NCI-H1417 (cell line): ENCODE data around the gene GNAO1.

Experiments
- DNase-seq, 3 experiments: peaks; one replicate each; lab custom pipeline; 2025; lab: John Stamatoyannopoulos, UW

Gene GNAO1

DNA sequence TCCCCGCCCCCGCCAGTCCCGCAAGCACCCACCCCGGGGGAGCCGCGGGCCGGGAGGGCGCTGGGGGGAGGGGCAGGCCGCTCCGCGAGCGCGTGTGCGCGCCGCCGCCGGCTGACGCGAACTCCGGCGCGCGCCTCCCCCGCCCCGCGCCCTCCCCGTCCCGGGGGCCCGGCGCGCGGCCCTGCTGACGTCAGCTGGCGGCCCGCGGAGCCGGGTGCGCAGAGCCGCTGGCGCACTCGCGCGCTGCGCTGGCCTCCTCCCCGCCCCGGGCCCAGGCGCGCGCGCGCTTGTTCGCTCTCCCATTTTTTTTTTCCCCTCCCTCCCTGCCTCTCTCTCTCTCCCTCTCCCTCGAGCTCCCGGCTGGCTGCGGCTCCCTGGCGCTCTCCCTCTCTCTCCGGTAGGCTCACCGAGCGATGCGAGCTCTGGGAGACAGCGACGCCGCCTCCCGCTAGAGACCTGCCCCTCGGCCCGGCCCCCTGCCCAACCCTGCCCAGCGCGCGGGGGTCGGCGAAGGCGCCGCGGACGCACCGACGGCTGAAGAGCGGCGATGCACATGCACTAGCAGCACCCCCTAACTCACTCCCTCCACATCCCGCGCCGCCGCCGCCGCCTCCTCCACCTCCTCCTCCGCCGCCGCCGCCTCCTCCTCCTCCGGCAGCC, at the start of gene GNAO1:
Gene GNAO1, plus strand, starts transcription at position 334 of the 660 bp plus-strand sequence. CDS start 747 bp downstream, outside the sequence.
- DNase-seq = peak; percentile 62 to 83 (median 82)

GRCh38 chr16:56143666-56144065, 47.6 kb upstream of the GNAO1 start:
- no peak for DNase-seq

DNA sequence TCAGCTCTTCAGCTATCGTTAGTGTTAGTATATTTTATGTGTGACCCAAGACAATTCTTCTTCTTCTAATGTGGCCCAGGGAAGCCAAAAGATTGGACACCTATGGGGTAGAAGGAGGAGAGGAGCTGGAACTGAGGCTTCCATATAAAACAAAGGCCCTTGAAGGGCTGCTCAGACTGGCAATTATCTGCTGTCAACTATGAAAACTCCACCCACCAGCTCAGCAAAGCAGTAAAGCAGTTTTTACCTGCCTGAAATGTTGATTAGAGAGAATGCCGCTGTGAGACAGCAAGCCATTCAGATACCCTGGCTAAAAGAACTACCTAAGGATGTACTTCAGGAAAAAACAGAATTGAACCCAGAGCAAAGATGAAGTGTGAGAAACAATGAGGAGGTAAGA, 45.9 kb upstream of the GNAO1 start:
- DNase-seq = peak in 2 of 3 experiments; percentile 20 to 41

DNA sequence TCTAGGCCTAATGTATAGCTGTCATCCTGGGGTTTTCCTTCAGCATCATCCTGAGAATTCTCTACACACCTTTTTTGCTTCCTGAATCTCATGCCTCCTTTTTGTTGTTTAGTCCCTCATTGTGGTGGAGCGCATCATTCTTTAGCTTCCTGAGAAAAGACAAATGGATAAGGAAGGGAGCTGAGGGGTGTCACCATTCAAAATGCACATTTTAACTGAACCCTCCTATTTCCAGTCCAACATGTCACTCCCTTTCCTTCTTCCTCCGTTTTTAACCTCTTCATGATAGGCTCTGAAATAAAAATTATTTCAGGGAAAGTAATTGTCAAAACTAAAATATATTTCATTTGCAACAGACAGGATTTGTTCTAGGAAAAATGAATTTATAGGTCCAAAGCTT, 39.7 kb upstream of the GNAO1 start:
- DNase-seq = no peak

GRCh38 chr16:56161658-56162057, 29.6 kb upstream of the GNAO1 start:
- no peak for DNase-seq

DNA sequence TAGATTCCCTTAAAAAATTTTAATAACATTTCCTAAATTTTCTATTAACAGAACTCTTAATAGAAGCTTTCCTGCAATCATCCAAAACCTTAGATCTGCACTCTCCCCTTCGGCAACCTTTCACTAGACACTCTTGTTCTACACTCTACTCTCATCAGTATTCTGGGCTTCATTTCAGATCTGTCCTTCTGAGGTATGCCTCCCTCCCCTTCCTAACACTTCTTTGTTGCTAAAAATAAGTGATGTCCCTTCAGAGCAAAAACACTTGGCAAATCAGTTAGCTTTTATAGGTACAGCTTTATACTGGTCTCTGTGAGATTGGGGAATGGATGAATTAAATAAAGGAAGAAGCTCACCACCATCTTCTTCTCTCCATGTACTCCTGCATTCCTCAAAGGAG, 28.2 kb upstream of the GNAO1 start:
- DNase-seq = no peak

- no peak for DNase-seq
Measured at GRCh38 chr16:56163938-56164337, 27.4 kb upstream of the GNAO1 start.

- no peak for DNase-seq
Measured at GRCh38 chr16:56164636-56165035, 26.7 kb upstream of the GNAO1 start.

GRCh38 chr16:56174411-56174810, 16.9 kb upstream of the GNAO1 start:
- DNase-seq = no peak

GRCh38 chr16:56181401-56181800, 9.9 kb upstream of the GNAO1 start:
- no peak for DNase-seq

DNA sequence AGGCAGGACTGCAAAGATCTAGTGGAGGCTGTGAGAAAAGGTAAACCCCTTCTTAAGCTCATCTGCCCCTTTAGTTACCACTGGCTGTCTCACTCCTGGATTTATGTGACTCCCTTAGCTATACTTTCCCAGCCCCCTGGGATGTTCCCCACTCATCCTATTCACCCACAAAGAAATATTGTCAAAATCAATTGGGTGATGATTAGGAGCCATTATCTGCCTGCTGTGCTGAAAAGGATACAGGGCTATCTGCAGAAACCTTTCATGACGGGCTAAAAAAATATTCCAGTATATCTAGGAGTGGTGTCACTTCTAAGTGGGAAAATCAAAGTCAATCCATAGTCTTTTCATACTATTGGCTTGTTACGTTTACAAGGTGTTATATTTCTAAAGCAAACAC, 8.0 kb upstream of the GNAO1 start:
- peak in 2 of 3 experiments; percentile 6 to 60 for DNase-seq

DNA sequence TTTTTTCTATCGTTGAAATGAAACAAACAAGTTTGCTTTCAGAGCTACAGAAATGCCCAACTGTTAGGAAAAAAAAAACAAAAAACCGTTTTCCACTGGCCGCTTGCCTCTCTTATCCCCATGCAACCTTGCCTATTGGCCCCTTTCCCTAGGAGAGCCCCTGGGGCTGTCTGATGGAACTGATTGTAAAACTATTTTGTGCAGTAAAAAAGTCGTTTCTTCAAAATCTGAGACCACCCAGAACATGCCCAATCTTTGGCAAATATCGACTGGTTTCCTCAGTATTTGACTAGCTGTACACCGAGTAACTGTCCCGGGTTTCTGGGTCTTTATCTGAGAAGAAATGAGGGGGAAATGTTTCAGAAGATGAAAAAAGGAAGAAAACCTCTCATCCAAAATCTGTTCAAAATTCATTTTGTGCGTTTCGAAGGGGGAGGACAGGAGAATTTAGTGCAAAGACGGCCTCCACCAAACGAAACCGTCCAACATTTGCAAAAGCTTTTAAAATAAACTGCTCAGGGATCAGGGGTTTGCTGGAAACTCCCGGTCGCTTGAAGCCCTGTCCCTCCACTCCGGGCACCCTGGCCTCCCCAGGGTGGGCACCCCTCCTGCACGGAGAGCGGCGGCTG, 1.1 kb upstream of the GNAO1 start:
- DNase-seq = no peak

DNA sequence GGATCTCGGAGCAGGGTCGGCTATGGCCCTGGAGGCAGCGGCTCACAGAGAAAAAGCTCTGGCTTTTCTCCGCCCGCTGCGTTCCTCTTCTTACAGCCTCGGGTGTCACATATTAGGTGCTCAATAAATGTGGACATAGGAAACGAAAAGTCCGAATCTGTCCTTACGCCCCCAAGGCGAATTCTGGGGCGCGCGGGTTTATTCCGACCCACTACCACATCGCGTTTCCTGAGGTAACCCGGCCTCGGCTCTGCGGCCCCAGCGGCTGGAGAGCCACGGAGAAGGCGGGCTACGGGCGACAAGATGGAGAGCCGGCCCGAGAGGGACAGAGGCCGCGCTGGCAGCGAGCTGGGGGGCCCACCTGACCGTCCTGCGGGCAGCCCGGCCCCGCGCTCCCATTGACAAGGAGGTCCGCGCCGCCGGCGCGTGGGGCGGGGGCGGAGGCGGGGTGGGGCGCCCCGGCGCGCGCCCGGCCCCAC, 573 bp upstream of the GNAO1 start:
- peak in 1 of 3 experiments; percentile 63 for DNase-seq

- peak in 2 of 3 experiments; percentile 50 to 61 for DNase-seq
Measured at GRCh38 chr16:56191835-56192634, 746 bp downstream of the GNAO1 start.

GRCh38 chr16:56192635-56192945, 1.3 kb downstream of the GNAO1 start:
- DNase-seq = peak in 1 of 3 experiments; percentile 31

- peak in 2 of 3 experiments; percentile 46 to 50 for DNase-seq
Measured at GRCh38 chr16:56192986-56193945, 2.0 kb downstream of the GNAO1 start.

GRCh38 chr16:56193951-56194726, 2.9 kb downstream of the GNAO1 start:
- DNase-seq = peak; percentile 80 to 95 (median 85)

- peak in 2 of 3 experiments; percentile 19 to 66 for DNase-seq
Measured at GRCh38 chr16:56195151-56195550, 3.9 kb downstream of the GNAO1 start.

DNA sequence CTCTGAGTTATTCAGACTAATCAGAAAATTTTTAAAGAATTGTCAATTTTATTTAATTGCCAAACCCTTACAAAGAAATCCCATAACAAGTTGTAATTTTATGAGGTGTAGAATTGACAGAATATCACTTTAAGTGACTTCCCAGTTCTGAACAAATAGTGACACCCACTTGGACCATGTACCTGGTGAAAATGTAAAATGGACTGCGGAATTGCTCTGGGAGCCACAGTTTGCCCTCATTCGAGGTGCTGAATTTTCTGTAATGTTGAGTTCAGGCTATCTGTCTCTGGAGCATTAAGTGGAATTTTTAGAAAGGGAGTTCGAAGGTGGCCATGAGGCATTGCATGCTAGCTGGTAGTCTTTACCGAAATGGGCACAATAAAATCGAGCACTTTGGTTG, 5.1 kb downstream of the GNAO1 start:
- DNase-seq = no peak

- peak in 1 of 3 experiments; percentile 42 for DNase-seq
Measured at GRCh38 chr16:56197192-56197992, 6.1 kb downstream of the GNAO1 start.
